ENCODE data around the gene BLOC1S5. TPM values are rescaled to one million over a fixed set of nuclear protein-coding genes. Genes with fewer than 3 reads are reported as not detected.

Gene BLOC1S5
- total and polyA plus RNA-seq, 4 donors, result 3.5 to 20.5 (median 6.6) TPM

GRCh38 chr6:8029243-8029870 is 34.8 kb downstream of the BLOC1S5 start:
- H3K9me3 ChIP-seq (ENCODE audit: control insufficient read depth in 4 of 4, insufficient read depth in 3 of 4, low read length in 3 of 4), result no peaks in the 10 kb centered on the region
- no peaks in the 10 kb centered on the region for H3K36me3 ChIP-seq (ENCODE audit: control insufficient read depth in 4 of 4, insufficient read depth in 4 of 4, low read length in 4 of 4)
- TF ChIP-seq, protein P1, sequence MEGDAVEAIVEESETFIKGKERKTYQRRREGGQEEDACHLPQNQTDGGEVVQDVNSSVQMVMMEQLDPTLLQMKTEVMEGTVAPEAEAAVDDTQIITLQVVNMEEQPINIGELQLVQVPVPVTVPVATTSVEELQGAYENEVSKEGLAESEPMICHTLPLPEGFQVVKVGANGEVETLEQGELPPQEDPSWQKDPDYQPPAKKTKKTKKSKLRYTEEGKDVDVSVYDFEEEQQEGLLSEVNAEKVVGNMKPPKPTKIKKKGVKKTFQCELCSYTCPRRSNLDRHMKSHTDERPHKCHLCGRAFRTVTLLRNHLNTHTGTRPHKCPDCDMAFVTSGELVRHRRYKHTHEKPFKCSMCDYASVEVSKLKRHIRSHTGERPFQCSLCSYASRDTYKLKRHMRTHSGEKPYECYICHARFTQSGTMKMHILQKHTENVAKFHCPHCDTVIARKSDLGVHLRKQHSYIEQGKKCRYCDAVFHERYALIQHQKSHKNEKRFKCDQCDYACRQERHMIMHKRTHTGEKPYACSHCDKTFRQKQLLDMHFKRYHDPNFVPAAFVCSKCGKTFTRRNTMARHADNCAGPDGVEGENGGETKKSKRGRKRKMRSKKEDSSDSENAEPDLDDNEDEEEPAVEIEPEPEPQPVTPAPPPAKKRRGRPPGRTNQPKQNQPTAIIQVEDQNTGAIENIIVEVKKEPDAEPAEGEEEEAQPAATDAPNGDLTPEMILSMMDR (IDR thresholded peaks at IDR 0.05; ENCODE audit: control extremely low read depth, extremely low read depth), result no peak
- H3K27ac ChIP-seq (ENCODE audit: low read depth in 1 of 2, low read length in 1 of 2), result no peak overlapping the region
- H3K4me1 ChIP-seq (ENCODE audit: control insufficient read depth in 5 of 5, insufficient read depth in 5 of 5, low read length in 5 of 5), result peaks cover 0 to 7% (median 4%) of the 10 kb centered on the region in 5 donors
- no peaks in the 10 kb centered on the region for H3K27me3 ChIP-seq (ENCODE audit: control insufficient read depth in 3 of 3, insufficient read depth in 3 of 3, low read length in 2 of 3)
- DNase-seq (peak in 1 of 3 donors; percentile 11), ATAC-seq (ENCODE audit: insufficient read depth, low FRiP score) (no peak)
- H3K4me3 ChIP-seq, result no peak overlapping the region
- no peak overlapping the region for H3K9ac ChIP-seq (ENCODE audit: insufficient read depth in 1 of 2, low read length in 2 of 2)
- WGBS, 2 donors, result 39 to 75% methylated on average over 6 of the region's 6 CpGs

- TF ChIP-seq, protein P1 (IDR thresholded peaks at IDR 0.05; ENCODE audit: control extremely low read depth, extremely low read depth), result no peak
- peak in 2 of 3 donors; percentile 40 to 44 for DNase-seq
- Histone ChIP-seq H3K4me3 (no peak overlapping the region), H3K36me3 (ENCODE audit: control insufficient read depth in 4 of 4, insufficient read depth in 4 of 4, low read length in 4 of 4) (peaks cover 0 to 2% (median 0%) of the 10 kb centered on the region in 4 donors), H3K9ac (ENCODE audit: insufficient read depth in 1 of 2, low read length in 2 of 2) (no peak overlapping the region), H3K27ac (ENCODE audit: low read depth in 1 of 2, low read length in 1 of 2) (peak overlapping the region in 1 of 2 donors; percentile 21), H3K4me1 (ENCODE audit: control insufficient read depth in 5 of 5, insufficient read depth in 5 of 5, low read length in 5 of 5) (peaks cover 0 to 7% (median 4%) of the 10 kb centered on the region in 5 donors), H3K27me3 (ENCODE audit: control insufficient read depth in 3 of 3, insufficient read depth in 3 of 3, low read length in 2 of 3) (no peaks in the 10 kb centered on the region), H3K9me3 (ENCODE audit: control insufficient read depth in 4 of 4, insufficient read depth in 3 of 4, low read length in 3 of 4) (no peaks in the 10 kb centered on the region)
- no peak for ATAC-seq (ENCODE audit: insufficient read depth, low FRiP score)
- WGBS, 2 donors, result 39 to 76% methylated on average over 2 of the region's 2 CpGs
Measured at GRCh38 chr6:8027965-8028651, 36.1 kb downstream of the BLOC1S5 start.

DNA sequence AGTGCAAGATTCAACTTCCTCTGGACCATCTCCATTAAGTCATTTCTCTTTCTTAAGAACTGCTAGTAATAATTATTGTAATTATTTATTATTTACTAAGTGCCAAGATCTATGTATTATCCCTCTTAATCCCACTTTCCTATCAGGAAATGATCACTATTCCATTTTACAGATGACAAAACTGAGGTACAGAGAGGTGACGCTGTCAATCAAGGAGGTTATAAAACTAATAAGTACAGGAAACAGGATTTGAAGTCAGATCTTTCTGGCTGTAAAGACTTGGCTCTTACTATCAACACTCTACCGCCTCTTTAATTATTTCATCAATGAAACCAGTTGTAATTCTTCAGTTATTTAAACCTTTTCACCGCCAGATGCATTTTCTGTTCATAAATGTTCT is 37.4 kb downstream of the BLOC1S5 start:
- Histone ChIP-seq H3K27me3 (ENCODE audit: control insufficient read depth in 3 of 3, insufficient read depth in 3 of 3, low read length in 2 of 3) (no peaks in the 10 kb centered on the region), H3K4me3 (no peak overlapping the region), H3K4me1 (ENCODE audit: control insufficient read depth in 5 of 5, insufficient read depth in 5 of 5, low read length in 5 of 5) (peaks cover 0 to 7% (median 4%) of the 10 kb centered on the region in 5 donors), H3K9me3 (ENCODE audit: control insufficient read depth in 4 of 4, insufficient read depth in 3 of 4, low read length in 3 of 4) (no peaks in the 10 kb centered on the region), H3K36me3 (ENCODE audit: control insufficient read depth in 4 of 4, insufficient read depth in 4 of 4, low read length in 4 of 4) (peaks cover 0 to 2% (median 0%) of the 10 kb centered on the region in 4 donors), H3K9ac (ENCODE audit: insufficient read depth in 1 of 2, low read length in 2 of 2) (no peak overlapping the region), H3K27ac (ENCODE audit: low read depth in 1 of 2, low read length in 1 of 2) (no peak overlapping the region)
- no peak for DNase-seq
- TF ChIP-seq, protein P1 (IDR thresholded peaks at IDR 0.05; ENCODE audit: control extremely low read depth, extremely low read depth), result no peak
- 78 to 95% methylated on average over 3 of the region's 3 CpGs for WGBS, 2 donors
- ATAC-seq (ENCODE audit: insufficient read depth, low FRiP score), result no peak
